ENCODE results near the gene CSK.

The CSK gene

DNA sequence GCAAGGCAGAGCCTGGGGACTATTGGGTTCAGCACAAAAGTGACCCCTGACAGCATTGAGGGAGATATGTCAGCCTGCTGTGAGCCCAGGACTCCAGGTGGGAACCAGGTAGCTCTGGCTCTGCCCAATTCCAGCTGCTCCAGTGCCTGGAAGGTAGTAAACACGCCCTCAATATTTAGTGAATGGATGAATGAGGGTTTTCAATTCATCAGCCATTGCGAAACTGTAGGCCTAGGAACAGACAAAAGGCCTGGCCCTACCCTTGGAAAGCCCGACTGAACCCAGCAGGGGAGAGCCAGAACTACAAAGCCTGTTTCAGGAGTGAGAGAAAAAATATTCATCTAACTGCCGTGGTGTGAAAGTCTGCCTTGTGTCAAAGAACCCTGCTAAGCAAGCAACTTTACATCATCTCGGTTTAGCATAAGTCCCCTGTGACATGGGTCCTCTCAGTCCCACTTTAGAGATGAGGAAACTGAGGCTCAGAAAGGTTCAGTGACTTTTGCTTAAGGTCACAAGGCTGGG is 8.1 kb upstream of the CSK start:
- H3K4me1 ChIP-seq (ENCODE audit: insufficient read depth, low read length), result peaks cover 8% of the 10 kb centered on the region
- no peak overlapping the region for H3K9ac ChIP-seq (ENCODE audit: low read depth, low read length)
- no peaks in the 10 kb centered on the region for H3K9me3 ChIP-seq (ENCODE audit: insufficient read depth, low read depth, low read length)
- H3K36me3 ChIP-seq (ENCODE audit: insufficient read depth, low read depth, low read length), result no peaks in the 10 kb centered on the region
- peaks cover 13% of the 10 kb centered on the region; the same call in 1 of the 2 replicates for H3K27me3 ChIP-seq (ENCODE audit: insufficient read depth, low read length)
- H3K27ac ChIP-seq (ENCODE audit: low read length), result no peak overlapping the region
- no peak overlapping the region for H3K4me3 ChIP-seq (ENCODE audit: low read length)

DNA sequence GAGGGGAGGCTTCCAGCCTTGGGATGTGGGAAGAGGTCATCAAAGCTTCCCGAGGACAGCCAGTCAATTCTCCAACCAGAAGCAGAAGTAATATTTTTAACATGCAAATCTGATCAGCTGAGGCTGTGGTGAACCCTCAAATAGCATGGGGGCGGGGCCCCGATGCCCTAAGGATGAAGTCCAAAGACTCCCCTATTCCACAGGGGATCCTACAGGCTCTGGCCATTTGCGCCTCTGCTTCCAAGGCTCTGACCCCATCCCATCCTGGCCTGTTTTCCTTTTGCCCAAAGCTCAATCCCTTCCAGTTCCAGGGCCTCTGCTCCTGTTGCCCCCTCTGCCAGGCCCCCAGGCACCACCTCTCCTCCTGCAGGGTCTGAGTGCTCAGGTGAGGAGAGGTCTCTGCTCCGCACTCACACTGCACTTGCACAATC is 6.7 kb upstream of the CSK start:
- H3K27me3 ChIP-seq (ENCODE audit: insufficient read depth, low read length), result peaks cover 9% of the 10 kb centered on the region
- H3K4me1 ChIP-seq (ENCODE audit: insufficient read depth, low read length), result peaks cover 8% of the 10 kb centered on the region
- no peaks in the 10 kb centered on the region for H3K9me3 ChIP-seq (ENCODE audit: insufficient read depth, low read depth, low read length)
- H3K9ac ChIP-seq (ENCODE audit: low read depth, low read length), result no peak overlapping the region
- no peak overlapping the region for H3K27ac ChIP-seq (ENCODE audit: low read length)
- no peak overlapping the region for H3K4me3 ChIP-seq (ENCODE audit: low read length)
- no peaks in the 10 kb centered on the region for H3K36me3 ChIP-seq (ENCODE audit: insufficient read depth, low read depth, low read length)

DNA sequence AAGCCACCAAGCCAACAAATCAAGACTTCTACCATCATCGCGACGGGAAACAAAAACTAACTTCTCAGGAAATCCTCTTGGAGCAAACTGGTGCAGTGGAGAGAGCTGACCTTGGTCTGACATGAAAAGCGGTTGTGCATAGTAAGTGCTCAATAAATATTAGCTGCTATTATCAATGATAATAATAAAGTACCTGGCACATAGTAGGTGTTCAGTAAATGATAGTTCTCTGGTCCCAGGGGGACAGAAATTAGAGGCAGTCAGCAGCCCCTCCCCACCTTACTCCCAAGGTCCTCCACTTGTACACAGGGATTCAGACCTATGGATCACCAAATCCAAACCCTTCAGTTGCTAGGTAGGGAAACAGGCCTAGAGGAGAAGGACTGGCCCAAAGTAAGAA is 6.0 kb upstream of the CSK start:
- H3K27ac ChIP-seq (ENCODE audit: low read length), result no peak overlapping the region
- H3K9ac ChIP-seq (ENCODE audit: low read depth, low read length), result no peak overlapping the region
- H3K4me1 ChIP-seq (ENCODE audit: insufficient read depth, low read length), result peaks cover 8% of the 10 kb centered on the region
- H3K4me3 ChIP-seq (ENCODE audit: low read length), result no peak overlapping the region
- no peaks in the 10 kb centered on the region for H3K9me3 ChIP-seq (ENCODE audit: insufficient read depth, low read depth, low read length)
- H3K36me3 ChIP-seq (ENCODE audit: insufficient read depth, low read depth, low read length), result no peaks in the 10 kb centered on the region
- H3K27me3 ChIP-seq (ENCODE audit: insufficient read depth, low read length), result peaks cover 11% of the 10 kb centered on the region

DNA sequence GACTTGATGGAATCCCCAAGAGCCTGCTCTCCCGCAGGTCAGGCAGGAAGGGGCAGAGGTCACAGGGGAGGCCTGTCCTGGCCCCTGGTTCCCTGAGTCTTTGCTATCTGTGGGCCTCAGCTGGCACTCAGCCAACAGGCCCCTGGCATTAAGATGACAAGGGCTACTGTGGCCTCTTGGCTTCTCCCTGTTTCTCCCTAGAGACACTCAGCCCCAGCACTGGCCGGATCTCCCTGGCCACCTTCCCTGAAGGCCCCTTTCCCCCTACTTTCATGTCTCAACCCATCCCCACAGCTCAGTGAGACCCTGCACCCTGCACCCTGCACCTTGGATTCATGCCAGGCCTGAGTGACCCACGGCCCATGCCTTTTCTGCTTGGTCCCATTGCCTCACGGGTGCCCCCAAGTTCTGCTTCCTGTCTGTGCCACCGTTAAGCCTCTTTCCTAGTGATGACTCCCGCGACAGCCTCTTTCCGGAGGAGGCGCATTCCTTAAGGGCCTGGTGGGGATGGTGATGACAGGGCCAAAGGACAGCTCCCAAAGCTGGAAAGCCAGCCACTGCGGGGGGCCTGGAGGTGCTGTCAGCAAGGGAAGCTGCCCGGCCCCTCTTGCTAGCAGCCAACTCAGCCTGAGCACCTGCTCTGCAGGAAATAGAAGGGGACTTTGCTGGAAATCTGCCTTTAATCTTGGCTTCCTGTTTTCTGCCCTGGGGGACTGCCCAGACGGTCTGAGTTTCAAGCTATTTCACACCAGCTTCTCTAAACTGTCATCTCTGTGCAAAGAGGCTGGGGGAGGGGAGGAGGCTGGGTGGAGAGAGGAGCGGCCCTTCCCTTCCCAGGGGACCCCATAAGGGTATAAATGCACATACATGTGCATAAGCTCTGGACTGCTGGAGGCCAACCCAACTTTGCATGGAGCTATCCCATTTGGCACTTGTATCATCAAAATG is 4.8 kb upstream of the CSK start:
- Histone ChIP-seq H3K9ac (ENCODE audit: low read depth, low read length) (no peak overlapping the region; the same call in 1 of the 2 replicates), H3K4me1 (ENCODE audit: insufficient read depth, low read length) (peaks cover 8% of the 10 kb centered on the region), H3K27ac (ENCODE audit: low read length) (no peak overlapping the region), H3K27me3 (ENCODE audit: insufficient read depth, low read length) (peaks cover 18% of the 10 kb centered on the region), H3K36me3 (ENCODE audit: insufficient read depth, low read depth, low read length) (no peaks in the 10 kb centered on the region), H3K9me3 (ENCODE audit: insufficient read depth, low read depth, low read length) (no peaks in the 10 kb centered on the region), H3K4me3 (ENCODE audit: low read length) (no peak overlapping the region)

GRCh38 chr15:74777769-74778598 is 3.9 kb upstream of the CSK start:
- Histone ChIP-seq H3K27ac (ENCODE audit: low read length) (no peak overlapping the region), H3K4me3 (ENCODE audit: low read length) (no peak overlapping the region), H3K27me3 (ENCODE audit: insufficient read depth, low read length) (peaks cover 18% of the 10 kb centered on the region), H3K36me3 (ENCODE audit: insufficient read depth, low read depth, low read length) (no peaks in the 10 kb centered on the region), H3K9me3 (ENCODE audit: insufficient read depth, low read depth, low read length) (no peaks in the 10 kb centered on the region), H3K4me1 (ENCODE audit: insufficient read depth, low read length) (peaks cover 8% of the 10 kb centered on the region), H3K9ac (ENCODE audit: low read depth, low read length) (no peak overlapping the region)

- Histone ChIP-seq H3K4me1 (ENCODE audit: insufficient read depth, low read length) (peaks cover 5% of the 10 kb centered on the region), H3K4me3 (ENCODE audit: low read length) (no peak overlapping the region), H3K9me3 (ENCODE audit: insufficient read depth, low read depth, low read length) (no peaks in the 10 kb centered on the region), H3K27ac (ENCODE audit: low read length) (no peak overlapping the region), H3K9ac (ENCODE audit: low read depth, low read length) (no peak overlapping the region), H3K36me3 (ENCODE audit: insufficient read depth, low read depth, low read length) (no peaks in the 10 kb centered on the region), H3K27me3 (ENCODE audit: insufficient read depth, low read length) (peaks cover 18% of the 10 kb centered on the region)
Measured at GRCh38 chr15:74778599-74778970, 3.3 kb upstream of the CSK start.

DNA sequence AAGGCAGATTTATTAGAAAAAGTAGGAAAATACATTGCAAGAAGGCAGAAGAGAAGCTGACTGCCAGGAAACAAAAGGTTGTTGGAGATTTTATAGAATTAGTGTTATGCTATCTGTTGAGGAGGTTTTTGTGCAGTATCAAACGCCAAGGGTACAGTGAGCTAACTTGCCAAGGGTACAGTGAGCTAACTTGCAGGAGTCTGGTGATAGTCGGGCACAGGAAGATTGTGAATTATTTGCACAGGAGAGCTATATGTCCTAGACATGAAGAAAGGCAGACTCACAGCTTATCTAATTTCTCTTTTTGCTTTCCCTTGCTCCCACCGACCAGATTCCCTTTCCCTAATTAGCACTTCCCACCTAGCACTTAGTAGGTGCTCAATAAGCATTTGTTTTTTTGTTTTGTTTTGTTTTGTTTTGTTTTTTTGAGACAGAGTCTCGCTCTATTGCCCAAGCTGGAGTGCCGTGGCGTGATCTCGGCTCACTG is 2.7 kb upstream of the CSK start:
- H3K27ac ChIP-seq (ENCODE audit: low read length), result no peak overlapping the region
- peaks cover 4% of the 10 kb centered on the region for H3K4me1 ChIP-seq (ENCODE audit: insufficient read depth, low read length)
- no peaks in the 10 kb centered on the region for H3K9me3 ChIP-seq (ENCODE audit: insufficient read depth, low read depth, low read length)
- H3K9ac ChIP-seq (ENCODE audit: low read depth, low read length), result no peak overlapping the region
- no peaks in the 10 kb centered on the region for H3K36me3 ChIP-seq (ENCODE audit: insufficient read depth, low read depth, low read length)
- H3K4me3 ChIP-seq (ENCODE audit: low read length), result no peak overlapping the region
- peaks cover 18% of the 10 kb centered on the region for H3K27me3 ChIP-seq (ENCODE audit: insufficient read depth, low read length)

DNA sequence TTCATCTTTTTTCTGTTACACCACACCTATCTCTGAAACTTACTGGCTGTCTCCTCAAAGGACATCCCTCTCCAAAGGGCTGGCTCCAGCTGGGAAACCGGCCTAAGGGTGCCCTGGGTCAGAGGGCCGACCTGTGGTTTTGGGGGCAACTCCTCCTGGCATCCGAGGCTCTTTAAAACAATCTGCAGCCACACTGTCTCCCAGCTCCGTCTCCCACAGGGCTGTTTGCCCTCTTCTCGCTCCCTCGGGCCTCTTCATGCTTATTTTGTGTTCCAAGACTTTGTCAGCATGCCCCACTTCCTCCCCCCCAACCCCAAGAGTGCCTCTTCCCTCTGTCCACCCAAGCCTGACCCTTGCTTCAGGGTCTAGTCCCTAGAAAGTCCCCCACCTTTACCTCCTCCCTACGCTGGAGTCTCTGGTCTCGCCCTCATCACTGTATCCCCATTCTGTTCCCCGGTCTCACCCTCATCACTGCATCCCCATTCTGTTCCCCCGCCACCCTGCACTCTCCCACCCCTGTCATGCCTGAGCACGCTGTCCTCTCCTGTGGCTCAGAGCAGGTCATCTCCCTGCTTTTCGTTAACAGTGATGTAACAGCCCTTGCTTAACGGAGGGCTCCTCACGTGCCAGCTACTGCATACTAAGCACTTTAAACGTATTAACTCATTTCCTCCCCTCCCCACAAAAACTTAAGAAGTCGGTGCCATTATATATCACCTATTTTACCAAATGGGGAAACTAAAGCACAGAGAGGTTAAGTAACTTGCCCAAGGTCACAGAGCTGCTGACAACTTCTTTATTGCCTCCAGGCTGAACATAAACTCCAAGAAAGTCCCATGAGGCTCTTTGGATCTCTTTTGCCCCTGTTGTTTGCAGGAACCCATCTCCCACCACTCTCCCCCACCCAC is 1.1 kb upstream of the CSK start:
- no peak overlapping the region for H3K9ac ChIP-seq (ENCODE audit: low read depth, low read length)
- H3K27me3 ChIP-seq (ENCODE audit: insufficient read depth, low read length), result peaks cover 18% of the 10 kb centered on the region
- peaks cover 4% of the 10 kb centered on the region for H3K4me1 ChIP-seq (ENCODE audit: insufficient read depth, low read length)
- no peaks in the 10 kb centered on the region for H3K36me3 ChIP-seq (ENCODE audit: insufficient read depth, low read depth, low read length)
- peak overlapping the region; percentile 76 for H3K4me3 ChIP-seq (ENCODE audit: low read length)
- H3K9me3 ChIP-seq (ENCODE audit: insufficient read depth, low read depth, low read length), result no peaks in the 10 kb centered on the region
- H3K27ac ChIP-seq (ENCODE audit: low read length), result no peak overlapping the region

DNA sequence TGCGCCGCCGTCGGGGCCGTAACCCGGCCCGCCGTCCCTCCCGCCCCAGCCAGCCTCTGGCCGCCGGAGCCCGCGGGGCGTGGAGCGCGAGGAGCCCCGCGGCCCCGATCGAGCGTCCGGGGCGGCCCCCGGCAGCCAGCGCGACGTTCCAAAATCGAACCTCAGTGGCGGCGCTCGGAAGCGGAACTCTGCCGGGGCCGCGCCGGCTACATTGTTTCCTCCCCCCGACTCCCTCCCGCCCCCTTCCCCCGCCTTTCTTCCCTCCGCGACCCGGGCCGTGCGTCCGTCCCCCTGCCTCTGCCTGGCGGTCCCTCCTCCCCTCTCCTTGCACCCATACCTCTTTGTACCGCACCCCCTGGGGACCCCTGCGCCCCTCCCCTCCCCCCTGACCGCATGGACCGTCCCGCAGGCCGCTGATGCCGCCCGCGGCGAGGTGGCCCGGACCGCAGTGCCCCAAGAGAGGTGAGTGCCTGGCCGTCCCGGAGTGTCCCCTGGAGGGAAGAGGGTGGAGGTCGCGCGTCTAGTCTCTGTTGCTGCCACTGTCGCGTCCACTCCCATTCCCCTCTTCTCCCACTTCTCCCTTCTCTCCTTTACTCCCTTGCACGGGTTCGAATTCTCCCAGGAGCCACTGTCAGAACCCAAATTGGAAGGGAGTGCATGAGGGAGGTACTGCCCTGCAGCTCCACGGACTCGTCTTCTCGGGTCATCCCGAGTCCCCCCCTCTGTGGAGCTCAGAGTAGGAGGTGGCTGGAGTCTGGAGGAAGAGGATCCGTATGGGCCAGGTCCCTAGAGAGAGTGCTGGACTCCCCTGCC is 585 bp downstream of the CSK start:
- no peaks in the 10 kb centered on the region for H3K36me3 ChIP-seq (ENCODE audit: insufficient read depth, low read depth, low read length)
- H3K4me1 ChIP-seq (ENCODE audit: insufficient read depth, low read length), result peaks cover 3% of the 10 kb centered on the region
- H3K27ac ChIP-seq (ENCODE audit: low read length), result no peak overlapping the region
- peak overlapping the region; percentile 89 for H3K4me3 ChIP-seq (ENCODE audit: low read length)
- peak overlapping the region; percentile 66; the same call in 1 of the 2 replicates for H3K9ac ChIP-seq (ENCODE audit: low read depth, low read length)
- no peaks in the 10 kb centered on the region for H3K9me3 ChIP-seq (ENCODE audit: insufficient read depth, low read depth, low read length)
- H3K27me3 ChIP-seq (ENCODE audit: insufficient read depth, low read length), result peaks cover 18% of the 10 kb centered on the region

- Histone ChIP-seq H3K27me3 (ENCODE audit: insufficient read depth, low read length) (peaks cover 18% of the 10 kb centered on the region), H3K4me1 (ENCODE audit: insufficient read depth, low read length) (peaks cover 8% of the 10 kb centered on the region), H3K36me3 (ENCODE audit: insufficient read depth, low read depth, low read length) (no peaks in the 10 kb centered on the region), H3K9ac (ENCODE audit: low read depth, low read length) (peak overlapping the region; percentile 66; the same call in 1 of the 2 replicates), H3K4me3 (ENCODE audit: low read length) (peak overlapping the region; percentile 89), H3K27ac (ENCODE audit: low read length) (no peak overlapping the region), H3K9me3 (ENCODE audit: insufficient read depth, low read depth, low read length) (no peaks in the 10 kb centered on the region)
Measured at GRCh38 chr15:74783072-74783807, 1.4 kb downstream of the CSK start.

Measured in iPS-20b (cell line).